HUES6 (cell line): ENCODE data around the gene GNAS-AS1.

Source experiments
- H3K27ac ChIP-seq: 2 replicates; pipeline ENCODE4 v1.7.0; 2013; ENCODE audit warnings: low read depth, mild to moderate bottlenecking, low read length, inconsistent platforms
- H3K27me3 ChIP-seq: 2 replicates; pipeline ENCODE4 v1.6.1; 2013; ENCODE audit warnings: low read length; ENCODE audit not compliant: control insufficient read depth, insufficient read depth
- H3K36me3 ChIP-seq: 2 replicates; pipeline ENCODE4 v1.6.1; 2013; ENCODE audit warnings: low read length; ENCODE audit not compliant: control insufficient read depth, insufficient read depth
- H3K4me1 ChIP-seq: 2 replicates; pipeline ENCODE4 v1.6.1; 2013; ENCODE audit warnings: low read length; ENCODE audit not compliant: control insufficient read depth, insufficient read depth
- H3K4me3 ChIP-seq: 2 replicates; pipeline ENCODE4 v1.5.1; 2013; ENCODE audit warnings: low read depth, low read length
- H3K9ac ChIP-seq: one replicate; pipeline ENCODE4 v1.6.1; 2013; ENCODE audit warnings: mild to moderate bottlenecking, low read length
- H3K9me3 ChIP-seq: 2 replicates; pipeline ENCODE4 v1.6.1; 2013; ENCODE audit warnings: low read depth, low read length; ENCODE audit not compliant: control insufficient read depth, insufficient read depth

Gene GNAS-AS1

GRCh38 chr20:58788896-58789544 lies 61.7 kb downstream of the GNAS-AS1 start:
- Histone ChIP-seq H3K4me1 (peaks cover 4% of the 10 kb centered on the region; the same call in 1 of the 2 replicates), H3K27me3 (no peaks in the 10 kb centered on the region; the same call in 1 of the 2 replicates)

GRCh38 chr20:58787211-58788005 lies 63.3 kb downstream of the GNAS-AS1 start:
- Histone ChIP-seq H3K9ac (no peak overlapping the region), H3K9me3 (no peaks in the 10 kb centered on the region), H3K4me1 (peaks cover 4% of the 10 kb centered on the region; the same call in 1 of the 2 replicates), H3K27me3 (no peaks in the 10 kb centered on the region; the same call in 1 of the 2 replicates), H3K27ac (no peak overlapping the region), H3K4me3 (no peak overlapping the region), H3K36me3 (no peaks in the 10 kb centered on the region)

More at GRCh38 chr20:58788896-58789544, 61.7 kb downstream of the GNAS-AS1 start:
- Histone ChIP-seq H3K4me3 (no peak overlapping the region), H3K36me3 (no peaks in the 10 kb centered on the region), H3K9me3 (no peaks in the 10 kb centered on the region), H3K9ac (no peak overlapping the region), H3K27ac (no peak overlapping the region)

- Histone ChIP-seq H3K9me3 (no peaks in the 10 kb centered on the region), H3K27me3 (peaks cover 6% of the 10 kb centered on the region; the same call in 1 of the 2 replicates), H3K4me3 (no peak overlapping the region), H3K27ac (no peak overlapping the region), H3K4me1 (peaks cover 4% of the 10 kb centered on the region; the same call in 1 of the 2 replicates), H3K9ac (no peak overlapping the region), H3K36me3 (no peaks in the 10 kb centered on the region)
These were observed 66.2 kb downstream of the GNAS-AS1 start for GRCh38 chr20:58784321-58785074.

- Histone ChIP-seq H3K4me1 (peaks cover under 1% of the 10 kb centered on the region; the same call in 1 of the 2 replicates), H3K27ac (no peak overlapping the region), H3K9me3 (no peaks in the 10 kb centered on the region), H3K4me3 (no peak overlapping the region), H3K27me3 (peaks cover 6% of the 10 kb centered on the region; the same call in 1 of the 2 replicates), H3K36me3 (no peaks in the 10 kb centered on the region), H3K9ac (no peak overlapping the region)
These were observed 67.1 kb downstream of the GNAS-AS1 start for GRCh38 chr20:58783511-58784011.

- H3K9ac ChIP-seq: no peak overlapping the region
- H3K36me3 ChIP-seq: no peaks in the 10 kb centered on the region
- H3K9me3 ChIP-seq: no peaks in the 10 kb centered on the region
- H3K4me1 ChIP-seq: no peaks in the 10 kb centered on the region; the same call in 1 of the 2 replicates
- H3K4me3 ChIP-seq: no peak overlapping the region
- H3K27me3 ChIP-seq: peaks cover 6% of the 10 kb centered on the region; the same call in 1 of the 2 replicates
- no peak overlapping the region for H3K27ac ChIP-seq
These were observed 69.6 kb downstream of the GNAS-AS1 start for GRCh38 chr20:58781138-58781537.

GRCh38 chr20:58778760-58779159 lies 71.9 kb downstream of the GNAS-AS1 start:
- Histone ChIP-seq H3K4me3 (no peak overlapping the region), H3K27ac (no peak overlapping the region), H3K9me3 (no peaks in the 10 kb centered on the region), H3K27me3 (peaks cover 6% of the 10 kb centered on the region; the same call in 1 of the 2 replicates), H3K36me3 (no peaks in the 10 kb centered on the region), H3K4me1 (no peaks in the 10 kb centered on the region; the same call in 1 of the 2 replicates), H3K9ac (no peak overlapping the region)

GRCh38 chr20:58777657-58778056 lies 73.0 kb downstream of the GNAS-AS1 start:
- peaks cover 6% of the 10 kb centered on the region; the same call in 1 of the 2 replicates for H3K27me3 ChIP-seq
- no peak overlapping the region for H3K4me3 ChIP-seq
- no peak overlapping the region for H3K27ac ChIP-seq
- H3K9me3 ChIP-seq: no peaks in the 10 kb centered on the region
- no peaks in the 10 kb centered on the region; the same call in 1 of the 2 replicates for H3K4me1 ChIP-seq
- no peak overlapping the region for H3K9ac ChIP-seq
- no peaks in the 10 kb centered on the region for H3K36me3 ChIP-seq

GRCh38 chr20:58776109-58776508 lies 74.6 kb downstream of the GNAS-AS1 start:
- H3K4me3 ChIP-seq: no peak overlapping the region
- no peak overlapping the region for H3K9ac ChIP-seq
- H3K4me1 ChIP-seq: no peaks in the 10 kb centered on the region
- no peaks in the 10 kb centered on the region for H3K36me3 ChIP-seq
- peaks cover 8% of the 10 kb centered on the region for H3K27me3 ChIP-seq
- H3K27ac ChIP-seq: no peak overlapping the region
- H3K9me3 ChIP-seq: no peaks in the 10 kb centered on the region

- Histone ChIP-seq H3K36me3 (no peaks in the 10 kb centered on the region), H3K4me1 (no peaks in the 10 kb centered on the region), H3K4me3 (no peak overlapping the region), H3K9me3 (no peaks in the 10 kb centered on the region), H3K27ac (no peak overlapping the region), H3K27me3 (peaks cover 13% of the 10 kb centered on the region), H3K9ac (no peak overlapping the region)
These were observed 75.3 kb downstream of the GNAS-AS1 start for GRCh38 chr20:58775371-58775770.

- H3K9me3 ChIP-seq: no peaks in the 10 kb centered on the region
- H3K27me3 ChIP-seq: peaks cover 13% of the 10 kb centered on the region
- H3K36me3 ChIP-seq: no peaks in the 10 kb centered on the region
- no peak overlapping the region for H3K4me3 ChIP-seq
- no peaks in the 10 kb centered on the region for H3K4me1 ChIP-seq
- H3K27ac ChIP-seq: no peak overlapping the region
- H3K9ac ChIP-seq: no peak overlapping the region
These were observed 75.9 kb downstream of the GNAS-AS1 start for GRCh38 chr20:58774667-58775263.
